ENCODE results near the gene DOCK2. TPM values are rescaled to one million over a fixed set of nuclear protein-coding genes. Genes with fewer than 3 reads are reported as not detected.
A peak's percentile ranks its signal among the peaks of the same experiment; 100 is the strongest.
"Not testable (repeated sequence)": the region's sequence is repeated elsewhere in the genome, so short reads cannot be mapped to it uniquely, and the experiment has no call there.

The DOCK2 gene
- total RNA-seq, 4 donors from 2014 or later: 2.0 to 17.4 (median 7.5) TPM

DNA sequence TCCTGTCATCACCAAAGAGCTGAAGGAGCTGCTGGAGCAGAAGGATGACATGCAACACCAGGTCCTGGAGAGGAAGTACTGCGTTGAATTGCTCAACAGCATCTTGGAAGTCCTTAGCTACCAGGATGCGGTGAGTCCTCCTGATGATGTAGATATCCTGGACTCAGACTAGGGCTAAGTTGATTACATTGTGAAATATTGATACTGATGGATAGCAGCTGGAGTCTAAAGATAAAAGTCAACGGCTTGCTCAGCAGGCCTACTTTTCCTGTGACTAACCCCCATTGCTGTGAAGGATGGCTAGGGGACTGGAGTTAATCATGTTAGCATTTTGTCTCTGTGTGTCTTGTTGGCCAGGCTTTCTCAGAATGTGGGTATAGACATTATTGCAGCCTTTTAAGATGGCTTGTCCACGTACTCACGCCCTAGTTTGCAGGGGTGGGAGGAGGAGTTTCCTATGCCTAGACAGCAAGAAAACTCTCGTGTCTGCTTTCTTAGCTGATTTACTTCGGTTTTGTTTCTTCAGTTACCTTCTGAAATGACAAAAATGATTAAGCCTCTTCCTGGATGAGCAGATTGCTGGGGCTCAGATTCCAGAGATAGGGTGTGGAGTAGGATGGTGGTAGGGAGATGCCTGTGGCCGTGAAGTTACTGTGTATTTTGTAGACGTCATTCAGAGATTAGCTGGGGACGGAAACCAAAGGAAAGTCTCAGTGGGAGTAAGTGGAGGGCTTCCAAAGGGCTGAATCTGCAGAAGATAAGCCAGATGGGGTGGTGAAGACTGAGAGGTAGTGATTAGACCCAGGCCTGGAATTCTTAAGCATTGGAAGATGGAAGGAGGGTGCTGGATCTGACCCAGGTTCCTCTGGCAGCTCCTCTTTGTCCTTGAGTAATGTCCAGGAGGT lies 166.3 kb downstream of the DOCK2 start:
- H3K27me3 ChIP-seq: no peaks in the 10 kb centered on the region
- no peaks in the 10 kb centered on the region for H3K36me3 ChIP-seq
- intact Hi-C loops (cut with DNase I; ENCODE audit: low total_unique reads): no loop called here
- TF ChIP-seq POLR2A (IDR thresholded peaks at IDR 0.05): no peak
- TF ChIP-seq, protein P1, sequence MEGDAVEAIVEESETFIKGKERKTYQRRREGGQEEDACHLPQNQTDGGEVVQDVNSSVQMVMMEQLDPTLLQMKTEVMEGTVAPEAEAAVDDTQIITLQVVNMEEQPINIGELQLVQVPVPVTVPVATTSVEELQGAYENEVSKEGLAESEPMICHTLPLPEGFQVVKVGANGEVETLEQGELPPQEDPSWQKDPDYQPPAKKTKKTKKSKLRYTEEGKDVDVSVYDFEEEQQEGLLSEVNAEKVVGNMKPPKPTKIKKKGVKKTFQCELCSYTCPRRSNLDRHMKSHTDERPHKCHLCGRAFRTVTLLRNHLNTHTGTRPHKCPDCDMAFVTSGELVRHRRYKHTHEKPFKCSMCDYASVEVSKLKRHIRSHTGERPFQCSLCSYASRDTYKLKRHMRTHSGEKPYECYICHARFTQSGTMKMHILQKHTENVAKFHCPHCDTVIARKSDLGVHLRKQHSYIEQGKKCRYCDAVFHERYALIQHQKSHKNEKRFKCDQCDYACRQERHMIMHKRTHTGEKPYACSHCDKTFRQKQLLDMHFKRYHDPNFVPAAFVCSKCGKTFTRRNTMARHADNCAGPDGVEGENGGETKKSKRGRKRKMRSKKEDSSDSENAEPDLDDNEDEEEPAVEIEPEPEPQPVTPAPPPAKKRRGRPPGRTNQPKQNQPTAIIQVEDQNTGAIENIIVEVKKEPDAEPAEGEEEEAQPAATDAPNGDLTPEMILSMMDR (IDR thresholded peaks at IDR 0.05): no peak
- peak overlapping the region in 1 of 2 donors; percentile 34 for H3K27ac ChIP-seq
- peak; percentile 30 for DNase-seq
- H3K9me3 ChIP-seq: no peaks in the 10 kb centered on the region
- H3K4me1 ChIP-seq: no peaks in the 10 kb centered on the region
- no peak overlapping the region for H3K4me3 ChIP-seq

DNA sequence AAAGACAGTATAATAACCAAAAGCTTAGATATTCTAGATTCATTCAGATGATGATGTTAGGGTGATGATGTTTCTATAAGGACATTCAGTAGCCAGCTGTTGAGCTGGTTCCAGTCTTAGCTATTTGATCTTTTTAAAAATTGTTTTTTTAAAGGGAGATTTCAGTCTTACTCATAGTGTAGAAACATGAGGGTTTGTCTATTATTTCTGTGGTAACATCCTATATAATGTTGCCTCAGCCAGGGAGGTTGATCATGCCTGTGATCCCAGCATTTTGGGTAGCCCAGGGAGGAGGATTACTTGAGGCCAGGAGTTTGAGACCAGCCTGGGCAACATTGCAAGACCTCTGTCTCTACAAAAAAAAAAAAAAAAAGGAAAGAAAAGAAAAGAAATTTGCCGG lies 167.8 kb downstream of the DOCK2 start:
- no peak for TF ChIP-seq POLR2A (IDR thresholded peaks at IDR 0.05)
- TF ChIP-seq, protein P1 (IDR thresholded peaks at IDR 0.05): no peak

DNA sequence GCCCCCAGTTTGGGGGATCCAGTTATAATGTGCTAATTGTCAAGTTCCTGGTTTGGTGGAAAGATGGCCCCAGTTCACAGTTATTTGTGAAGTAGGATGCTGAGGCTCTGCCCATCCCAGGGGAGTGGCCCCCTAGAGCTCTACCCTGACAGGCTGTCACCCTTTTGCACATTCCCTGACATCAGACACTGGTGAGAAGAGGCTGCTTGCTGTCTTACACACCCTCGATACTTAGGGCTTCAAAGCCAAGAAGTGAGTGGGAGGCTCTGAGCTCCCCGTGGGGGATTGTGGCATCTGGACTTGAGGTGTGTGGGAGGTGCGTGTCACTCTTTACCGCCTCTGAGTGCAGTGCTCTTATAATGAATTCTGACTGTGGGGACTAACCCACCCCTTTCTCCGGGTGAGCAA lies 168.5 kb downstream of the DOCK2 start:
- H3K4me1 ChIP-seq: no peaks in the 10 kb centered on the region
- H3K27ac ChIP-seq: no peak overlapping the region
- H3K4me3 ChIP-seq: no peak overlapping the region
- H3K36me3 ChIP-seq: no peaks in the 10 kb centered on the region
- H3K9me3 ChIP-seq: no peaks in the 10 kb centered on the region
- no peaks in the 10 kb centered on the region for H3K27me3 ChIP-seq
- TF ChIP-seq POLR2A (IDR thresholded peaks at IDR 0.05): no peak
- TF ChIP-seq, protein P1 (IDR thresholded peaks at IDR 0.05): no peak
- DNase-seq: no peak
- intact Hi-C loops (cut with DNase I; ENCODE audit: low total_unique reads): no loop called here

More for the DNA sequence above, 167.8 kb downstream of the DOCK2 start:
- Histone ChIP-seq H3K36me3 (no peaks in the 10 kb centered on the region), H3K27me3 (no peaks in the 10 kb centered on the region), H3K9me3 (no peaks in the 10 kb centered on the region), H3K4me3 (no peak overlapping the region), H3K4me1 (no peaks in the 10 kb centered on the region), H3K27ac (no peak overlapping the region)
- intact Hi-C loops (cut with DNase I; ENCODE audit: low total_unique reads): no loop called here
- no peak for DNase-seq

DNA sequence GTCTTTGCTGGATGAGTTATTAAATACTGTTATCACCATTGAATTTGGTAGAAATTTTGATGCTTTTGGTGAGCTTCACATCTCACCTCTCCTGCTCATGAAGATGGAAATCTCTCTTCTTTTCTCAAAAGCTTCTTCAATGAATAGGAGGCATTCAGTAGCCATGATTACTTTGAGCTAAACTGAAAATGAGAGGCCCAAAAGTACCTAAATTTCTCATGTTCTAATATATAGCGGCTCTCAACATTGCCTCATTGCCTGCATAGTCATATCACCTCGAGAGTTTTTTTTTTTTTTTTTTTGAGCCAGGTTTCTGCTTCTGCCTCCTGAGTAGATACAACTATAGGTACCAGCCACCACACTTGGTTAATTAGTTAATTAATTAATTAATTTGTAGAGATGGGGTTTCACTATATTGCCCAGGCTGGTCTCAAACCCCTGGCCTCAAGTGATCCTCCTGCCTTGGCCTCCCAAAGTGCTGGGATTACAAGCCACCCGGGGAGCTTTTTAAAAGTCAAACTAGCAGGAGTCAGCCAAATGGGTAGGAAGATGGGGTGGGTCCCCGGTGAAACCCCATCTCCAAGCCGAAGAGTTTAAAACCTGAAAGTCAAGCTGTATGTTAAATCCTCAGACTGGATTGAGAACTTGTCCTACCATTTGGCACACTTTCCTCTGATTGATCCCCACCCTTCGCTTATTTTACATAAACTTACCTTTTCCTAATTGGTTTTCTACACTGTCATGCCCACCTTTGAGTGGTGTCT lies 169.0 kb downstream of the DOCK2 start:
- Histone ChIP-seq H3K27me3 (no peaks in the 10 kb centered on the region), H3K4me1 (no peaks in the 10 kb centered on the region), H3K36me3 (no peaks in the 10 kb centered on the region), H3K9me3 (no peaks in the 10 kb centered on the region), H3K27ac (no peak overlapping the region), H3K4me3 (no peak overlapping the region)
- TF ChIP-seq, protein P1 (IDR thresholded peaks at IDR 0.05): no peak
- no peak for TF ChIP-seq POLR2A (IDR thresholded peaks at IDR 0.05)
- intact Hi-C loops (cut with DNase I; ENCODE audit: low total_unique reads): no loop called here
- no peak for DNase-seq

DNA sequence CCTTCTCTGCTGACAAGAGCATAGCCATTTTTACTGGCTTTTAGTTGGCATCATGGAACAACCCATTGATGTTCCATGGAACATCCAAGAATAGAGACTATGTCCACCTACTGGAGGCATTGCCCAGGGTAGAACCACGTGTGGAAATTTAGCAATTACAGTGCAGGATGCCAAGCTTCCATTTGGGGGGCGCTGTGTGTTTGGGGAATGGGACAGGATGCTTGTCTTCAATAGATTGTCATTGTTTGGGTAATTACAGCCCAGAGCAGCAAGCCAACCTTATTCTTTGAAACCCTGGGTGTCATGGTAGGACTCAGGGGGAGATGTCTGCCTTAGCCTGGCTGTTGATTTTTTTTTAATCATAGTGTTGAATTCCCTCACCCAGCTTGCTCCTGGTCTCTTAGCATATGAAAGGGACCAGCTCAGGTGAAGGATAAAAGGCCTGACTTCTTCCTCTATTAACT lies 171.1 kb downstream of the DOCK2 start:
- Histone ChIP-seq H3K27me3 (no peaks in the 10 kb centered on the region), H3K4me3 (no peak overlapping the region), H3K36me3 (no peaks in the 10 kb centered on the region), H3K27ac (no peak overlapping the region), H3K4me1 (no peaks in the 10 kb centered on the region), H3K9me3 (no peaks in the 10 kb centered on the region)
- TF ChIP-seq POLR2A (IDR thresholded peaks at IDR 0.05): no peak
- TF ChIP-seq, protein P1 (IDR thresholded peaks at IDR 0.05): no peak
- intact Hi-C loops (cut with DNase I; ENCODE audit: low total_unique reads): no loop called here
- no peak for DNase-seq

DNA sequence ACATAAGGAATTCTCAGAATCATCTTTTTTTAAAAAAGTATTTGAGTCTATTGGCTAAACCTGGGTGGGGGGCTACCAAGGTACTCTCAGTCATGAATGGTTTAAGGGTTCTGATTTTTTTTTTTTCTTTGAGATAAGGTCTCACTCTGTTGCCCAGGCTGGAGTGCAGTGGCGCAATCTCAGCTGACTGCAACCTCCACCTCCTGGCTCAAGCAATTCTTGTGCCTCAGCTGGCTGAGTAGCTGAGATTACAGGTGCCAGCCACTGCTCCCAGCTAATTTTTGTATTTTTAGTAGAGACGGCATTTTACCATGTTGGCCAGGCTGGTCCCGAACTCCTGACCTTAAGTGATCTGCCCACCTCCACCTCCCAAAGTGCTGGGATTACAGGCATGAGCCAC lies 171.8 kb downstream of the DOCK2 start:
- H3K9me3 ChIP-seq; intact Hi-C loops (cut with DNase I; ENCODE audit: low total_unique reads); DNase-seq; H3K4me1 ChIP-seq; H3K36me3 ChIP-seq; H3K4me3 ChIP-seq; H3K27ac ChIP-seq; H3K27me3 ChIP-seq: not testable (repeated sequence)

Data from uterus (tissue), 4 donors.